ENCODE data around the gene MYBBP1A.
"Not testable (repeated sequence)": the region's sequence is repeated elsewhere in the genome, so short reads cannot be mapped to it uniquely, and the experiment has no call there.

The MYBBP1A gene

GRCh38 chr17:4599505-4600281 is 44.5 kb upstream of the MYBBP1A start:
- no peak for TF ChIP-seq CTCF (IDR thresholded peaks at IDR 0.05; ENCODE audit: insufficient read depth, low read depth, low read length, missing control alignments)
- no peak for DNase-seq (ENCODE audit: low read depth)
- no peak overlapping the region for H3K4me3 ChIP-seq (ENCODE audit: low read depth, low read length)

- no peak overlapping the region for H3K4me3 ChIP-seq (ENCODE audit: low read depth, low read length)
- TF ChIP-seq CTCF (IDR thresholded peaks at IDR 0.05; ENCODE audit: insufficient read depth, low read depth, low read length, missing control alignments) = no peak
- no peak for DNase-seq (ENCODE audit: low read depth)
Observed at GRCh38 chr17:4598776-4599504, 43.8 kb upstream of the MYBBP1A start.

GRCh38 chr17:4597975-4598374 is 42.8 kb upstream of the MYBBP1A start:
- no peak overlapping the region for H3K4me3 ChIP-seq (ENCODE audit: low read depth, low read length)
- no peak for DNase-seq (ENCODE audit: low read depth)
- no peak for TF ChIP-seq CTCF (IDR thresholded peaks at IDR 0.05; ENCODE audit: insufficient read depth, low read depth, low read length, missing control alignments)

GRCh38 chr17:4596636-4597380 is 41.6 kb upstream of the MYBBP1A start:
- no peak overlapping the region for H3K4me3 ChIP-seq (ENCODE audit: low read depth, low read length)
- TF ChIP-seq CTCF (IDR thresholded peaks at IDR 0.05; ENCODE audit: insufficient read depth, low read depth, low read length, missing control alignments) = no peak
- DNase-seq (ENCODE audit: low read depth) = no peak

GRCh38 chr17:4595685-4596342 is 40.6 kb upstream of the MYBBP1A start:
- not testable (repeated sequence) for H3K4me3 ChIP-seq (ENCODE audit: low read depth, low read length); DNase-seq (ENCODE audit: low read depth)

GRCh38 chr17:4594931-4595684 is 39.9 kb upstream of the MYBBP1A start:
- peak; percentile 54 for DNase-seq (ENCODE audit: low read depth)
- H3K4me3 ChIP-seq (ENCODE audit: low read depth, low read length) = no peak overlapping the region
- TF ChIP-seq CTCF (IDR thresholded peaks at IDR 0.05; ENCODE audit: insufficient read depth, low read depth, low read length, missing control alignments) = peak; percentile 47

All from GM12865 (cell line).